Inflammatory macrophage treated with lipopolysaccharide for 4 hours (primary cell): Measurements from ENCODE around the gene TRAF7.

Experiments used
- DNase-seq: peaks from one replicate; pipeline ENCODE4 v3.0.0-alpha.2; 2020

TRAF7 gene

GRCh38 chr16:2226245-2226793, 70.7 kb downstream of the TRAF7 start:
- no peak for DNase-seq

- DNase-seq: no peak
Observed at GRCh38 chr16:2226918-2227317, 71.3 kb downstream of the TRAF7 start.
